SK-N-SH (cell line): Measurements from ENCODE around the gene SCNM1. TPM values are rescaled to one million over a fixed set of nuclear protein-coding genes. Genes with fewer than 3 reads are reported as not detected.

Source experiments
- CTCF ChIA-PET: fragments of 300-600, 350-600 bp; formaldehyde crosslinking; extraction: SDS; loops from one replicate; lab custom pipeline; 2021; lab: Yijun Ruan, JAX
- POLR2A ChIA-PET: fragments of 350-600 bp; sonication (Branson Sonifier 250); formaldehyde crosslinking; extraction: SDS; loops from one replicate; lab custom pipeline; 2020; ENCODE audit warnings: antibody characterized with exemption, inconsistent platforms; lab: Yijun Ruan, JAX
- DNase-seq: peaks from one replicate; pipeline ENCODE4 v3.0.0; 2012
- H2AFZ ChIP-seq: fragments of 200-600 bp; sonication (generic); 2 replicates; pipeline ENCODE4 v1.8.1; 2016; ENCODE audit warnings: antibody characterized with exemption, mild to moderate bottlenecking, low read depth
- H3F3A ChIP-seq: fragments of 200-600 bp; sonication (generic); replicated peaks from 2 replicates; pipeline ENCODE3; 2016; ENCODE audit warnings: antibody characterized with exemption, mild to moderate bottlenecking; ENCODE audit not compliant: insufficient read depth
- H3K27ac ChIP-seq, 2 experiments: fragments of 200-500 bp in 1 of 2; fragments of 200-600 bp in 1 of 2; sonication (Bioruptor generic) in 1 of 2; sonication (generic), shearing (Covaris generic) in 1 of 2; 2 replicates each; pipeline versions ENCODE4 v1.5.1 to v1.6.1; 2014 to 2016; ENCODE audit warnings: low read depth in 2 of 2, inconsistent platforms in 1 of 2, low read length in 1 of 2, mild to moderate bottlenecking in 1 of 2, mixed read lengths in 1 of 2
- H3K27me3 ChIP-seq: fragments of 200-600 bp; sonication (generic), shearing (Covaris generic); 2 replicates; pipeline ENCODE4 v1.6.1; 2016; ENCODE audit warnings: mixed run types; ENCODE audit not compliant: insufficient read depth
- H3K36me3 ChIP-seq, 2 experiments: fragments of 200-500 bp in 1 of 2; fragments of 200-600 bp in 1 of 2; sonication (Bioruptor generic) in 1 of 2; sonication (generic) in 1 of 2; replicated peaks in 1 of 2; 2 replicates each; pipeline versions ENCODE3 to v1.5.1; 2014 to 2016; ENCODE audit warnings: low read length in 1 of 2, mild to moderate bottlenecking in 1 of 2; ENCODE audit not compliant: insufficient read depth in 2 of 2, control insufficient read depth in 1 of 2
- H3K4me1 ChIP-seq, 2 experiments: fragments of 200-500 bp in 1 of 2; fragments of 200-600 bp in 1 of 2; sonication (Bioruptor generic) in 1 of 2; sonication (generic), shearing (Covaris generic) in 1 of 2; 2 replicates each; pipeline versions ENCODE4 v1.5.1 to v1.6.1; 2014 to 2016; ENCODE audit warnings: low read depth in 1 of 2, low read length in 1 of 2, mixed run types in 1 of 2; ENCODE audit not compliant: insufficient read depth in 2 of 2, control insufficient read depth in 1 of 2
- H3K4me2 ChIP-seq: fragments of 200-600 bp; sonication (generic), shearing (Covaris generic); 2 replicates; pipeline ENCODE4 v1.6.1; 2017; ENCODE audit warnings: mixed run types
- H3K4me3 ChIP-seq, 2 experiments: fragments of 200-500 bp in 1 of 2; fragments of 200-600 bp in 1 of 2; sonication (Bioruptor generic) in 1 of 2; sonication (generic), shearing (Covaris generic) in 1 of 2; 2 replicates each; pipeline versions ENCODE4 v1.5.1 to v1.8.1; 2014 to 2016; ENCODE audit warnings: low read depth in 2 of 2, inconsistent platforms in 1 of 2, low read length in 1 of 2, mild to moderate bottlenecking in 1 of 2, mixed read lengths in 1 of 2, moderate library complexity in 1 of 2
- H3K79me2 ChIP-seq: fragments of 200-600 bp; sonication (generic); 2 replicates; pipeline ENCODE4 v1.8.1; 2017; ENCODE audit warnings: mild to moderate bottlenecking; ENCODE audit not compliant: insufficient read depth
- H3K9ac ChIP-seq: fragments of 200-600 bp; sonication (generic); 2 replicates; pipeline ENCODE4 v1.6.1; 2017; ENCODE audit warnings: mixed run types
- H3K9me2 ChIP-seq: fragments of 200-600 bp; sonication (generic); 2 replicates; pipeline ENCODE4 v1.6.1; 2017; ENCODE audit warnings: mixed run types
- H3K9me3 ChIP-seq: fragments of 200-600 bp; sonication (generic); 2 replicates; pipeline ENCODE4 v1.6.1; 2017; ENCODE audit warnings: mixed run types, mild to moderate bottlenecking, moderate library complexity
- H4K20me1 ChIP-seq: fragments of 200-600 bp; sonication (generic); 2 replicates; pipeline ENCODE4 v1.6.1; 2017; ENCODE audit warnings: mild to moderate bottlenecking, mixed run types; ENCODE audit not compliant: insufficient read depth
- ELF1 ChIP-seq: IDR thresholded peaks from 2 replicates; pipeline ENCODE4 v1.4.0; 2012
- EP300 ChIP-seq, 2 experiments: IDR thresholded peaks; 2 replicates each; pipeline versions ENCODE4 v1.4.0 to v1.6.1; 2012; ENCODE audit warnings: borderline replicate concordance in 1 of 2, low read depth in 1 of 2, low read length in 1 of 2
- EZH2phosphoT487 ChIP-seq: fragments of 200-600 bp; sonication (generic); IDR thresholded peaks from 2 replicates; pipeline ENCODE4 v1.6.1; 2017; ENCODE audit warnings: low read depth, mixed run types, mild to moderate bottlenecking, antibody characterized with exemption, moderate library complexity, borderline replicate concordance
- FOSL2 ChIP-seq: IDR thresholded peaks from 2 replicates; pipeline ENCODE4 v1.4.0; 2012; ENCODE audit warnings: low read depth, mild to moderate bottlenecking, moderate library complexity, borderline replicate concordance
- FOXJ3 ChIP-seq: sonication (generic); formaldehyde crosslinking; IDR thresholded peaks from 2 replicates; pipeline ENCODE4 v1.5.1; 2020; ENCODE audit warnings: mild to moderate bottlenecking, missing genetic modification reagents
- FOXM1 ChIP-seq: IDR thresholded peaks from 2 replicates; pipeline ENCODE4 v1.4.0; 2012; ENCODE audit warnings: low read depth, mild to moderate bottlenecking
- GABPA ChIP-seq: IDR thresholded peaks from 2 replicates; pipeline ENCODE4 v1.4.0; 2012; ENCODE audit warnings: low read depth, mild to moderate bottlenecking
- GATA2 ChIP-seq: sonication (generic); formaldehyde crosslinking; IDR thresholded peaks from 2 replicates; pipeline ENCODE4 v1.5.0; 2020; ENCODE audit warnings: mild to moderate bottlenecking, missing genetic modification reagents
- MXI1 ChIP-seq: IDR thresholded peaks from 2 replicates; pipeline ENCODE4 v1.6.1; 2012; ENCODE audit warnings: mild to moderate bottlenecking, low read depth, low read length, improper control_type of control experiment
- NFIC ChIP-seq: IDR thresholded peaks from 2 replicates; pipeline ENCODE4 v1.4.0; 2012; ENCODE audit warnings: borderline replicate concordance
- NRF1 ChIP-seq: IDR thresholded peaks from 2 replicates; pipeline ENCODE4 v1.6.1; 2012; ENCODE audit warnings: low read depth, mild to moderate bottlenecking, low read length
- RCOR1 ChIP-seq: fragments of 150-350 bp; IDR thresholded peaks from 2 replicates; pipeline ENCODE4 v1.6.1; 2017; ENCODE audit warnings: antibody characterized with exemption, low read length
- SMC3 ChIP-seq: IDR thresholded peaks from 2 replicates; pipeline ENCODE4 v1.6.1; 2012; ENCODE audit warnings: low read depth, low read length, improper control_type of control experiment
- TAF1 ChIP-seq: IDR thresholded peaks from 2 replicates; pipeline ENCODE4 v1.6.1; 2012; ENCODE audit warnings: low read depth, mild to moderate bottlenecking, low read length, moderate library complexity, borderline replicate concordance
- YY1 ChIP-seq: IDR thresholded peaks from 2 replicates; pipeline ENCODE4 v1.4.0; 2012; ENCODE audit warnings: low read depth, mild to moderate bottlenecking
- polyA plus RNA-seq, 3 experiments: library from polyadenylated mRNA; depleted of rRNA; stranded (reverse); fragments of >200 nt; gene quantifications; 2 replicates each; pipeline ENCODE4 v1.2.3, GENCODE V29; 2012
- TF ChIP-seq, protein P1 (sequence below): IDR thresholded peaks from 2 replicates; pipeline ENCODE4 v1.6.1; 2012; ENCODE audit warnings: mild to moderate bottlenecking, low read depth, low read length, moderate library complexity
- TF ChIP-seq, protein P2 (sequence below): IDR thresholded peaks from 2 replicates; pipeline ENCODE4 v1.4.0; 2012; ENCODE audit warnings: low read depth, borderline replicate concordance
- TF ChIP-seq, protein P3 (sequence below): IDR thresholded peaks from 2 replicates; pipeline ENCODE4; 2012
- TF ChIP-seq, protein P4 (sequence below): fragments of 150-350 bp; IDR thresholded peaks from 2 replicates; pipeline ENCODE4 v1.6.1; 2016; ENCODE audit warnings: mild to moderate bottlenecking, low read depth, low read length

SCNM1 gene
- polyA plus RNA-seq, 1 of the 3 experiments (the other 2 are of a cell fraction), result 27.8 TPM

GRCh38 chr1:151159373-151159772, 6.6 kb upstream of the SCNM1 start:
- Histone ChIP-seq H3K4me1 (peaks cover 0 to 2% of the 10 kb centered on the region in 2 experiments; a peak in 1 of 4 replicates), H3K36me3 (peaks cover 9 to 40% of the 10 kb centered on the region in 2 experiments), H4K20me1 (no peaks in the 10 kb centered on the region), H3K4me2 (no peak overlapping the region), H3K9ac (no peak overlapping the region), H2AFZ (no peak overlapping the region), H3K79me2 (peaks cover 7% of the 10 kb centered on the region; the same call in 1 of the 2 replicates), H3K4me3 (no peak overlapping the region), H3K9me3 (no peaks in the 10 kb centered on the region), H3K27ac (no peak overlapping the region), H3K27me3 (no peaks in the 10 kb centered on the region), H3K9me2 (no peaks in the 10 kb centered on the region), H3F3A (peaks cover 5% of the 10 kb centered on the region)
- TF ChIP-seq GABPA (no peak), NFIC (no peak), SMC3 (no peak), FOXJ3 (CRISPR knock-in tag) (no peak), GATA2 (CRISPR knock-in tag) (no peak), EZH2phosphoT487 (no peak), EP300 (IDR thresholded peaks at IDR 0.05; ENCODE audit: borderline replicate concordance in 1 of 2, low read depth in 1 of 2, low read length in 1 of 2) (no peak), NRF1 (no peak), YY1 (no peak), FOSL2 (no peak), ELF1 (no peak), TAF1 (no peak), FOXM1 (no peak), RCOR1 (no peak), MXI1 (no peak)
- TF ChIP-seq, protein P1, sequence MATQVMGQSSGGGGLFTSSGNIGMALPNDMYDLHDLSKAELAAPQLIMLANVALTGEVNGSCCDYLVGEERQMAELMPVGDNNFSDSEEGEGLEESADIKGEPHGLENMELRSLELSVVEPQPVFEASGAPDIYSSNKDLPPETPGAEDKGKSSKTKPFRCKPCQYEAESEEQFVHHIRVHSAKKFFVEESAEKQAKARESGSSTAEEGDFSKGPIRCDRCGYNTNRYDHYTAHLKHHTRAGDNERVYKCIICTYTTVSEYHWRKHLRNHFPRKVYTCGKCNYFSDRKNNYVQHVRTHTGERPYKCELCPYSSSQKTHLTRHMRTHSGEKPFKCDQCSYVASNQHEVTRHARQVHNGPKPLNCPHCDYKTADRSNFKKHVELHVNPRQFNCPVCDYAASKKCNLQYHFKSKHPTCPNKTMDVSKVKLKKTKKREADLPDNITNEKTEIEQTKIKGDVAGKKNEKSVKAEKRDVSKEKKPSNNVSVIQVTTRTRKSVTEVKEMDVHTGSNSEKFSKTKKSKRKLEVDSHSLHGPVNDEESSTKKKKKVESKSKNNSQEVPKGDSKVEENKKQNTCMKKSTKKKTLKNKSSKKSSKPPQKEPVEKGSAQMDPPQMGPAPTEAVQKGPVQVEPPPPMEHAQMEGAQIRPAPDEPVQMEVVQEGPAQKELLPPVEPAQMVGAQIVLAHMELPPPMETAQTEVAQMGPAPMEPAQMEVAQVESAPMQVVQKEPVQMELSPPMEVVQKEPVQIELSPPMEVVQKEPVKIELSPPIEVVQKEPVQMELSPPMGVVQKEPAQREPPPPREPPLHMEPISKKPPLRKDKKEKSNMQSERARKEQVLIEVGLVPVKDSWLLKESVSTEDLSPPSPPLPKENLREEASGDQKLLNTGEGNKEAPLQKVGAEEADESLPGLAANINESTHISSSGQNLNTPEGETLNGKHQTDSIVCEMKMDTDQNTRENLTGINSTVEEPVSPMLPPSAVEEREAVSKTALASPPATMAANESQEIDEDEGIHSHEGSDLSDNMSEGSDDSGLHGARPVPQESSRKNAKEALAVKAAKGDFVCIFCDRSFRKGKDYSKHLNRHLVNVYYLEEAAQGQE, result no peak
- TF ChIP-seq, protein P2, sequence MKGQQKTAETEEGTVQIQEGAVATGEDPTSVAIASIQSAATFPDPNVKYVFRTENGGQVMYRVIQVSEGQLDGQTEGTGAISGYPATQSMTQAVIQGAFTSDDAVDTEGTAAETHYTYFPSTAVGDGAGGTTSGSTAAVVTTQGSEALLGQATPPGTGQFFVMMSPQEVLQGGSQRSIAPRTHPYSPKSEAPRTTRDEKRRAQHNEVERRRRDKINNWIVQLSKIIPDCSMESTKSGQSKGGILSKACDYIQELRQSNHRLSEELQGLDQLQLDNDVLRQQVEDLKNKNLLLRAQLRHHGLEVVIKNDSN, result no peak
- TF ChIP-seq, protein P3, sequence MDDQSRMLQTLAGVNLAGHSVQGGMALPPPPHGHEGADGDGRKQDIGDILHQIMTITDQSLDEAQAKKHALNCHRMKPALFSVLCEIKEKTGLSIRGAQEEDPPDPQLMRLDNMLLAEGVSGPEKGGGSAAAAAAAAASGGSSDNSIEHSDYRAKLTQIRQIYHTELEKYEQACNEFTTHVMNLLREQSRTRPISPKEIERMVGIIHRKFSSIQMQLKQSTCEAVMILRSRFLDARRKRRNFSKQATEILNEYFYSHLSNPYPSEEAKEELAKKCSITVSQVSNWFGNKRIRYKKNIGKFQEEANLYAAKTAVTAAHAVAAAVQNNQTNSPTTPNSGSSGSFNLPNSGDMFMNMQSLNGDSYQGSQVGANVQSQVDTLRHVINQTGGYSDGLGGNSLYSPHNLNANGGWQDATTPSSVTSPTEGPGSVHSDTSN, result no peak
- TF ChIP-seq, protein P4, sequence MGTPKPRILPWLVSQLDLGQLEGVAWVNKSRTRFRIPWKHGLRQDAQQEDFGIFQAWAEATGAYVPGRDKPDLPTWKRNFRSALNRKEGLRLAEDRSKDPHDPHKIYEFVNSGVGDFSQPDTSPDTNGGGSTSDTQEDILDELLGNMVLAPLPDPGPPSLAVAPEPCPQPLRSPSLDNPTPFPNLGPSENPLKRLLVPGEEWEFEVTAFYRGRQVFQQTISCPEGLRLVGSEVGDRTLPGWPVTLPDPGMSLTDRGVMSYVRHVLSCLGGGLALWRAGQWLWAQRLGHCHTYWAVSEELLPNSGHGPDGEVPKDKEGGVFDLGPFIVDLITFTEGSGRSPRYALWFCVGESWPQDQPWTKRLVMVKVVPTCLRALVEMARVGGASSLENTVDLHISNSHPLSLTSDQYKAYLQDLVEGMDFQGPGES, result no peak
- ChIA-PET POLR2A (no interaction called here), CTCF (interaction anchor here (0.8 to 6.6 kb wide), 3 partner anchors 60 to 163 kb away, joined by 3 to 113 read pairs (median 3); no protein-coding TSS in a partner anchor)
- DNase-seq, result no peak
